HG03565 (cell line): Measurements from ENCODE around the gene HEPACAM2.

Experiments used
- ATAC-seq: cut with Tn5 transposase; IDR thresholded peaks from one replicate; pipeline ENCODE4 v1.9.1; 2021; ENCODE audit warnings: mild to moderate bottlenecking, moderate library complexity; ENCODE audit not compliant: unreplicated experiment

HEPACAM2 gene

GRCh38 chr7:93226310-93226709 lies at the start of gene HEPACAM2:
TSS of gene HEPACAM2 (minus strand) at chr7:93226469.
- no peak for ATAC-seq

- ATAC-seq, result no peak
Observed at GRCh38 chr7:93265220-93265619, 39.0 kb upstream of the HEPACAM2 start.

- no peak for ATAC-seq
Observed at GRCh38 chr7:93262535-93262934, 36.3 kb upstream of the HEPACAM2 start.

DNA sequence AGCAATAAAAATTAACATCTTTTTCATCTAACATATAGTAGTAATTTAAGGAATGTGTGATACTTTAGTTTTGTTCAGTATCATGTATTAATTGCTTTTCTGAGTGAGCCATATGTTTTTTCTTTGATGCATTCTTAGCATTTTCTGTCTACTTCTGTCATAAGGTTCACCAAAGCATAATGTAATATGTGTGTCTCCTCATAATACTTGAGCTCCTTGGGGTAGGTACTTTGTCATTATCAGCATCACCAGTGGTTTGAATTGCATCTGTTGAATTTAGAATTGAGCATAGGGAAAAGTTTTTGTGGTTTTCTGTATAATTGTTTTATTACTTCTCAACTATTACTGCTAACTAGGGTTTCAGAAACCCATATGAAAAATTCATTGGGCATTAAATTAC lies 32.4 kb upstream of the HEPACAM2 start:
- ATAC-seq, result no peak

DNA sequence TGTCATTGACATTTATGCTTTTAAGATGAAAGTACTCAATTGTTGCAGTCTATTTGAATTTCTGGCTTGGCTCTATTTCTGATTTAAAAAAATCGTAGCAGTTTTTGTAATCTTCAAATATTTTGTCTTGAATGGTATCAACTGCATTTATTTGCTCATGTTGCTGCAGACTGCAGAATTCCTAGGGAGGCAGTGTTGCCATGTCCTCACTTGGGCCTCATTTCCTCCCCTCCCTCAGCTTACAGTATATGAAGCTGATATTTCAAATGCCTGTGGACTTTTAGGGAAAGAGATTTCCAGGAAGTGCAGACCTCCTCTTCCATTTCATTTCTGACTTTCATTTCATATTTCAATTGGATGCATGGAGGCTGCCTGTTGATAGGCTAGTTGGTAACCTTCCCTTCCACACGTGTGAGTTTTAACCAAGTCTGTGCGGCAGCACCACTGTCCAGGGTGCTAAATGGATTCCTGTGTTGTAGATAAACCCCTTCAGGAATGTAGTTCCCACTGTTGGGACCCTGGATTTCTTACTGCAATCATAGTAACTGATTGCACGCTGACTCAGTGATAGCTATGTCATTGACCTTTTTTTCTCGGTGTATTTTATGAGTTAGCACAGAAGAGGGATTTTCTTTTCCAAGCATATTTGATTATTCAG lies 23.4 kb upstream of the HEPACAM2 start:
- ATAC-seq, result no peak

DNA sequence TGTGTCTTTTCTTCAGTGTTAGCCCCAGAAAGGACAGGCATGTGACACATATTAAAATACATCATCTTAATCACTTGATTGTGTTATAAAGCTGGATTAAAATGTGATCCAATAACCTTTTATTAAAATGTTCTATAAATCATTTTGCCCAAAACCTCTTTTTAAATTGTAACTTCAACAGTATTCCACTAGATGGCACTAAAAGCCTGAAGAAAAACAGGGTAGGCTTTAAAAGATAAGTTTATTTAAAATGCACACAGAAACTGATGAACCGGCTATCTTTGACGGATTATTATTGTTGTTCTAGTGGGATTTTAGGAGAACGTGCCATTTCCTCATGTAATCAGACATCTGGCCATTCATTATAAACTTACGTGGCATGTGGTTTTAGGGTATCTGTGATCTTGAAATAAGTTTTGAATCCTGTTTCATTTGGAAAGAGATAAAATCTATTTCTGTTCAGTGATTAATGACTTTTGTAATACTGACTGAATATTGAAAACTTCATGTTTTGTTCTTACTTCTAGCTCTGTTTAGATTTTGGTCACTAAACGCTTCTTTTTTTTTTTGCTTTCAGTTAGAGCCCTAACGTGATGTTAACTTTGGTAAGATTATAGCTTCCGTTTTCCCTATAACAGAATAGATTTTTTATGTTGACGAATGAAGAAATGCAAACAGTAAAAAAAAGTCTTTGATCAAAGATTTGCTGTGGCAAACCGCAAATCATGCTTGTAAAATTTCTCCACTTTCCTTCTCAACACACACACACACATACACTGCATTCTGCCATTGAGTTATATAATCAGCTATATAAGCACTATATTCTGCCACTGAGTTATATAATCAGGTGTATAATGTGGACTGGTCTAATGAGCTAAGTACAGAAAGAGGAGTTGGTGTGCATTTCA lies 19.5 kb upstream of the HEPACAM2 start:
- ATAC-seq, result no peak

DNA sequence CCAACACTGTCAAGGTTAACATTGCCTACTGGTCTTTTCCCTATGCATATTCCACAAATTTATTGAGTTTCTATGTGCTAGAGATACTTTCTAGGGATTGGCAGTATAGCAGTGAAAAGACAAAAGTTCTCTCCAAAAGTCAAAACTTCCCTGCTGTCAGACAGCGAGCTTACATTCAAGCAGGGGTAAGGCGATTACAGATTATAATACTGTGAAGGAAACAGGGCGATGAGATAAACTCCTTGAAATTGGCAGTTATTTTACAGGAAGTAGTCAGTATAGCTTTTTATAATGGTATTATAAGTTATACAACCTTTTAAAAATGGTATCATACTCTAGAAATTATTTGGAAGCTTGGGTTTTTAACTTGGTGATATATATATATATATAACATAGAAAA lies 15.8 kb upstream of the HEPACAM2 start:
- no peak for ATAC-seq

- ATAC-seq, result no peak
Observed at GRCh38 chr7:93239824-93240223, 13.6 kb upstream of the HEPACAM2 start.

DNA sequence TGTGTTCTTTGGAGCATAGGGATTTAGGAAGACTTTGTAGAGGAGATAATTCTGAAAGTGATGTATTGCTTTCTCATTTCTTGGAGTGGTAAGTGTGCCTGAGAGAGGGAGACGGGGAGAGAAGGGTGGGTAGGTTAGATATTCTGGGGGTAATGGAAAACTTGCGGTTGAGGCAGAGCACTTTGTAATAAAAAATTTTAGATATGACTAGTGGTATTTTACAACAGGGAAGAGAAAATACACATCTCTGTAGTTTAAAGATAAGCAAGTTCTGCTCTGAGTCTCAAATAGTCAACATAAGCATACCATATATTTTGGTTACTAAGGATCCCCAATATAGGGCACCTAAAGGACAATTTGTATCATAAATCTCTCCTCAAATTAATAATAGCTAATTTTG lies 12.5 kb upstream of the HEPACAM2 start:
- no peak for ATAC-seq

- ATAC-seq, result no peak
Observed at GRCh38 chr7:93238131-93238530, 11.9 kb upstream of the HEPACAM2 start.

- ATAC-seq, result no peak
Observed at GRCh38 chr7:93235541-93235940, 9.3 kb upstream of the HEPACAM2 start.

DNA sequence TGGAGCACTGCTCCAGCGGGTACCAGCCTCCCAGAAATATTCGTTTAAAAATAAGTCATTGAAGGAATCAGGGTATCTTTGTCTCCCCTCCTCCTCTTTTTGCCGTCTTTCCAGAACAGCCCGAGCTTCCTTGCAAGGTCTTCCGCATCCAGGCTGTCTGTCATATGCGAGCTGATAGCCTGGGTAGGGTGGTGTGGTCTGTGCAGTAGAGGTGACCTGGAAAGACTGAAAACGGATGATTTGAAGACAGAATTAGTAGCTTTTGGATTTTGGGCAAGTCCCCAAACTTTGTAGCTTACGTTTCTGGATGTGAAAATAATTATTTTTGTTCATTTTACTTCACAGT lies 6.4 kb upstream of the HEPACAM2 start:
- no peak for ATAC-seq

GRCh38 chr7:93231799-93232672 lies 5.8 kb upstream of the HEPACAM2 start, which contains the start of gene VPS50:
TSS of gene VPS50 (plus strand) at chr7:93232366. CDS start at chr7:93232468, 102 bp downstream.
- peak; percentile 99 for ATAC-seq

DNA sequence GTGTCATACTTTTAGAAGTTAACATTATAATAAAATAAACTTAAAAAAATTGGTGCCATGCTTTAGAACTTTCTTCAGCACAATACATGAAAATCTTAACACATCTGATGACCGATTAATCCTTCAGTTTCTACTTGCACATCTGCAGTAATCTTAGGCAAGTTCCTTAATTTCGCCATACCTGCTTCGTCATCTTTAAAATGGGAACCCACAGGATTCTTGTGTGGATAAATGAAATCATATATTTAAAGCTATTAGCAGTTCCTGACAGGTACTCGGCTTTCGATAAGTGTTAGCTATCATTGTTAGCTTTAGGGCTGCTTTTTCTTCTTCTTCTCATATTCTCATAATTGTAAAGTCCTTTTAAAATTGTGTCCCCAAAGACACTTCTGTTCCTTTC lies 5.0 kb upstream of the HEPACAM2 start:
- ATAC-seq, result no peak

DNA sequence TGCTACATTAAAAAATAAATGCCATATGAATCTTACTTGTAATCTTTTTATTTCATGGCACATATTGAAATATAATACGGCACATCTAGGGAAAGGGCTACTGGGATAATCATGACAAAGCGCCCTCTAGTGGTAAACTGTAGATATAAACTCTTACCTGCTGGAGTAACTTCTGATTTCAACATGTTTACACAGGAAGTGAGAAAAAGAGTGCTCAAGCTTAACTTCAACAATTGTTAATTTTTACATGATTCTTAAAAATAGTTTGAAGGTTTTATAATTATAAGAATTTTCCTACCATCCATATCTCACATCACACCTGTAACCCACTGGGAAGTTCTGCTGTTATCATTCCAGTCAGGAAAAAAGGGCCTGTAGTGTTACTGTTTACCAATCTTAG lies 2.0 kb upstream of the HEPACAM2 start:
- peak; percentile 19 for ATAC-seq

DNA sequence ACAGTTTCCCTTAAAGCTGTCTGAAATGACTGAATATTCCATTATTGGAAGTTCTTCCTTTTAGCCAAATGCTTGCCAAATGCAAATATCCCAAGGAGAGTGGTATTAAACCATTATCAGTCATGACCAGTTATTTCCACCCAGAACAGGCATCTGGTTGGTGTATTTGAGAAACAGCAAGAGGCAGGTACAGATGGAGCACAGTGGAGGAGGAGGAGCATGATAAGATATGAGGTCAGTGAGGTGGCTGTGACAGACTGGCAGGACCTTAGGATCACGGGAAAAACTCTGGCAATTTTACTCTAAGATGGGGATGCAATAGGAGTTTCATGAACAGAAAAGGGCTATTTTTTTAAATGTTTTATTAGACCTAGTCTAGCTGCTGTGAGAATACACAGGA lies 6.4 kb downstream of the HEPACAM2 start:
- no peak for ATAC-seq

- ATAC-seq, result no peak
Observed at GRCh38 chr7:93218997-93219827, 7.1 kb downstream of the HEPACAM2 start.

GRCh38 chr7:93212881-93213280 lies 13.4 kb downstream of the HEPACAM2 start:
- no peak for ATAC-seq

DNA sequence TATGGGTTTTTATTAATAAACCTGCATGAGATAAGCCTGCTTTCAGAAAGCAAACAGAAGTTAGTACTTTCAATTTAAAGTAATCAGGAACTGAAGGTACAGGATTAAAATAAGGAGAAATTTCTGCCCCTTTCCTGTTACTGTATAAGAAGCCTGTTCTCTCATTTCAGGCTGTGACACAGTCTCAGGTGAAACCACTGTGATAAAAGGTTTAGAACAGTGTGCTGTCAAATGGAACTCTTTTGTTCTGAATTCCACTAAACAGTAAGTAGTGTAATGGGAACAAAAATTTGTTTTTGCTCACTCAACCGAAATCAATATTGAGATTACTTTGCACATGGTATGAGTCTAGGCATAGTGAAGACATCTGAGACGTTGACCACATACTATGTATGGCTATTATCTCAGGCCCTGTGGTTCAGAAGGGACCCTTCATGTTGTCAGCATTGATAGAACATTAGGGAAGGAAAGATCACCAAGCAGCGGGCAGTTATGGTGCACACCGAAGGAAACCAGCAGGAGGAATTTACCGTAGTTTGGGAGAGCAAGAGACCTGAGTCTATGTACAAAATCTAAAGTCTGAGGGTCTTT lies 14.9 kb downstream of the HEPACAM2 start:
- no peak for ATAC-seq

DNA sequence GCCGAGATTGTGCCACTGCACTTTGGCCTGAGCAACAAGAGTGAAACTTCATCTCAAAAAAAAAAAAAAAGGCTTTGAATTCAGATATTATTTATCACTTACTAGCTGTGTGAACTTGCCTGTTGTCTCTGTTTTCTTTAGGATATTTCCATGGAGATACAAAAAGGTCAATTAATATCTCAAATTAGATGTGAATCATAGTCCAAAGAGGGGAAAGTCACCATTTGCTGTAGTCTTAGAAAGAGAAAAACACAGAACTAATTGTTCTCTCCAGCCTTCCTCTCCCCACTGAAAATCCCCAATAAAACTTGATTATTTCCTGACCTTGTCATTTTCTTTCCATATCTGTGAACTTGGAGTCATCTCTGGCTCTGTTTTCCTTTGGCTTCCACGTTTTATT lies 21.2 kb downstream of the HEPACAM2 start:
- ATAC-seq, result no peak
